Measurements from ENCODE around the gene SPRN.
"Not testable (repeated sequence)": the region's sequence is repeated elsewhere in the genome, so short reads cannot be mapped to it uniquely, and the experiment has no call there.

SPRN gene, protein sequence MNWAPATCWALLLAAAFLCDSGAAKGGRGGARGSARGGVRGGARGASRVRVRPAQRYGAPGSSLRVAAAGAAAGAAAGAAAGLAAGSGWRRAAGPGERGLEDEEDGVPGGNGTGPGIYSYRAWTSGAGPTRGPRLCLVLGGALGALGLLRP

DNA sequence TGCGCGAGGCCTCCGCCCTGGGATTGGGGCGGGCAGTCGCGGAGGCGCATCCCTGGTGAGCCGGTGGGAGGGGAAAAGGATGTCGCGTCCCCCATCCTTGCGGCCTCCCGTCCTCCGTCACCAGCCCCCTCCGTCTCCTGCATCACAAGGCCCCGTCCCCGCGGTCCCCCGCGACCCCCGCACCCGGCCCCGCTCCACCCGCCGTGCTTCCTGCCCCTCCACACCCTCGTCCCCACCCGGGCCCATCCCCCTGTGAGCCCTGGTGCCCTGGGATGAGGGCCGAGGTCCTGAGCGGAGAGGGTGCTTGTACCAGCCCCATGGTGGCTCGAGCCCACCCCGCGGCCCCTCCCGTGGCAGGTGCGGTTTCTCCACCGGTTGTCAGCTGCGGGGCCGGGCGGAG, at the start of gene SPRN:
SPRN (minus strand) TSS at position 25 of the 400 bp plus-strand sequence. CDS start 944 bp downstream, outside the sequence.
- in situ Hi-C loops (cut with MboI; ENCODE audit: low sequenced_read_pairs): not testable (repeated sequence)

DNA sequence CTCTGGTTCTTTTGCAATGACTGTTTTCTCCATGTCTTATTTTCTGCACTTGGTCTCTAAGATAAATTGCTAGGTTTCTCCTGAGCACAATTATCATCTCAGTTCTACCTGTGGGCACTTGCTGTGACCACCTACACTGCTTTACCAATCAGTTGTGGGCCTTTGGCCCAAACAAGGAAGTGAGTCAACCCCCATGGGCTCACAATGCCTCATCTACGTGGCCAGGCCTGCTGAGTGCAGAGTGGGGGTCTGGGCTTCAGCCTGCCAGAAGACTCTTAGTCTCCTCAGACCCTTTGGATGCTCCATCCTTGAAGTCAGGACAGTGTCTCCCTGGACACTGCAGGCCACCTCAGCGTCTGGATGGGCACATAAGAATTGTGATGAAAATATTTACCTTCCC, 49.6 kb upstream of the SPRN start:
- in situ Hi-C loops (cut with MboI; ENCODE audit: low sequenced_read_pairs): no loop called here

GRCh38 chr10:133473270-133473669, 48.8 kb upstream of the SPRN start:
- in situ Hi-C loops (cut with MboI; ENCODE audit: low sequenced_read_pairs): no loop called here

- in situ Hi-C loops (cut with MboI; ENCODE audit: low sequenced_read_pairs): no loop called here
Observed at GRCh38 chr10:133471300-133472109, 47.1 kb upstream of the SPRN start.

GRCh38 chr10:133469205-133469604, 44.8 kb upstream of the SPRN start:
- in situ Hi-C loops (cut with MboI; ENCODE audit: low sequenced_read_pairs): not testable (repeated sequence)

- in situ Hi-C loops (cut with MboI; ENCODE audit: low sequenced_read_pairs): no loop called here
Observed at GRCh38 chr10:133467286-133467911, 43.0 kb upstream of the SPRN start.

DNA sequence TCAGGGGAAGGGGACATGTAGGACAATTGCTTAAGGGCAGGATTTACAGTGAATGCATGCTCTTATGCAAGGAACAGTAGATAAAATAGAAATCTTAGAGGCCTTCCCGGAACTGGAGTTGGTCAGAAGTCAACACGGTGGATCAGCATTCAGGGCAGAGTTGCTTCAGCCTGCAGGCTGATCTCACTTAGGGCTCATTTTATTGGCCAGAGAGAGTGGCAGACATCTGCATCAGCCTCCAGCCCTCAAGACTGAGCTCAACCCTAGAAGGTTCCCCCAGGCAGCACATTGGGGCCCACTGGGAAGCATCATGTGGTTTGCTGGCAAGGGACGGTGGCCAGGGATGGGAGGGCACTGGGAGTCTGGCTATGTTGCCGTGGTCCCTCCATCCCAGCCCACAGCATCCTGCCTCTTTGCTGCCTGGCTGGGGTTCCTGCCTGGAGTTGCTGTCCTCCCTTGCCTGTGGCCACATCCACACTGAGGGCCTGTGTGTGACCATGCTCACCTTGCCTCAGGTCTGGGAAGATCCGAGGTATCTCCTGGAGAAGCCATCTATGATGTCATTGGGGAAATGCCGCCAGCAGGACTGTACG, 42.4 kb upstream of the SPRN start:
- in situ Hi-C loops (cut with MboI; ENCODE audit: low sequenced_read_pairs): no loop called here

DNA sequence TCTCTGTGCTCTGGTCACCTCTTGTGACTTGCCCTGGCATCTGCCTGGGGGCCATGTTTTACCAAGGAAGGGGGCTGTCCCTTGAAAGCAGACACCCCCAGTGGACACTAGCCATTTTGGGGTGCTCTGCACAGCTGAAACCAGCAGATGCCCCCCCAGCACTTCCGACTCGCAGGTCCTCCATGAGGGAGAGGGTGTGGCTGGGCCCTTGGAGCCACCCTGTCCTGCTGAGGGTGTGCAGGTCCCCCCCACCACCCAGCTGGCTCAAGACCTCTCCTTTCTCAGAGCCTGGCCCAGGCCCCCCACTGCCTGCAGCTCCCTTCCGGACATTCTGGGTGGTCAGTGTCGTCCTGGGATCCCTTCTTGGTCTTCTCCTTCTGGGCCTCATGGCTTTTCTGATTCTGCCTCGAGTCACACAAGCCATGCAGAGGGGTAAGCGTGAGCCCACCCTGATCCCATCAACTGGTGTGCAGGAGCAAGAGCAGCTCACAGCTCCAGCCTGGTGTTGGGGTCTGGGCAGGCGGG, 41.6 kb upstream of the SPRN start:
- in situ Hi-C loops (cut with MboI; ENCODE audit: low sequenced_read_pairs): no loop called here

- in situ Hi-C loops (cut with MboI; ENCODE audit: low sequenced_read_pairs): no loop called here
Observed at GRCh38 chr10:133465191-133465949, 40.9 kb upstream of the SPRN start.

- in situ Hi-C loops (cut with MboI; ENCODE audit: low sequenced_read_pairs): no loop called here
Observed at GRCh38 chr10:133464582-133465031, 40.2 kb upstream of the SPRN start.

DNA sequence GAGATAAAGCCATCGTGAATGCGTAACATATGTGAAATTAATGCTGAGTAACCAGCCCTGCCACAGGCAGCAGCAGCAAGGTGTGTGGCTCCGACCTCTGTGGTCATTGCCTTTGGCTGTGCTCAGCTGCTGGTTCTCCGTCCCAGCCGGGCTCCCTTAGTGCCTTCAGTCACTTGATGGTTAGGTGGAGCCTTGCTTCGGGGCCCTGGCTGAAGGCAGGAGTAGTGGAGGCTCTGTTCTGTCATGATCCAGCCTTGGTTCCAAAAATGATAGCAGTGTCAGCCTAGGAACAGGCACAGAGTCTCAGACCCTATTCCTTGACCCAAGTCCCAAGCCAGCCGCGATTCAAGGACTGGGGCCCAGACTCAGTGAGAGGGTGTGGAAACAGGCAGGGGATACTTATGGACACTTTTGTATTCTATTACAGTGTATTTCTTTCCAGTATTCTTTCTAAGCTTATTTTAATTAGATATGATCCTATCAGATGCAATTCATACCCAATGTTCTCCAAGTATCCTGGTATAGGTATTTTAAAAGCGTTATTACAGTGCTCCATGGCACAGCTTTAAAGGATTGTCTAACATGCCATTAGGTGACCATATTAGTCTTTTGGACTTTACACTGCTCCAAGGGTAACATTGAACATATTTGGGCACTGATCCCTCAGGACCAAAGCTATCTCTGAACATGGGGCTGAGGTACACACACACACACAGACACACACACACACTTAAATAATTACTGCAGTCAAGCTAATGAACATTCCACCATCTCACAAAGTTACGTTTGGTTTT, 38.3 kb upstream of the SPRN start:
- in situ Hi-C loops (cut with MboI; ENCODE audit: low sequenced_read_pairs): no loop called here

- in situ Hi-C loops (cut with MboI; ENCODE audit: low sequenced_read_pairs): no loop called here
Observed at GRCh38 chr10:133461841-133462240, 37.4 kb upstream of the SPRN start.

GRCh38 chr10:133461027-133461426, 36.6 kb upstream of the SPRN start:
- in situ Hi-C loops (cut with MboI; ENCODE audit: low sequenced_read_pairs): no loop called here

DNA sequence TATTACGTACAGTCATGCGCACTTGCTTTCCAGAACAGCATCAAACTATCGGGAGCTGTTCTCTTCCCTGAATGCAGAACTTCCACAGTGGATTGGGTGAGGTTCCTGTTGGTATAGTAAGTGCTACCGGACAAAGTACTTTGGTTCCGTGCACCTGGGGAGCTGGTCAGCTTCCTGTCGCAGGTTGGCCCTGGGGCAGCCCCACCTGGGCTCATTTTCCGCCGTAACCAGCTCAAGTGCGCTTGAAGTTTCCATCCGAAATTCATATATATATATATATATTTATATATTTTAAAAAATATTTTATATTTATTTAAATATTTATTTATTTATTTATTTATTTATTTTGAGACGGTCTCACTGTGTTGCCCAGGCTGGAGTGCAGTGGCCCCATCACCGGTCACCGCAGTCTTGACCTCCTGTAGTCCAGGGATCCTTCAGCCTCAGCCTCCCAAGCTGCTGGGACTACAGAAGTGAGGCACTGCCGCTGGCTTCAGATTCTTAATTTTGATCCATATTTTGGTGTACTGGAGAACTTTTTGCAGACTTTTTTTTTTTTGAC, 35.9 kb upstream of the SPRN start:
- in situ Hi-C loops (cut with MboI; ENCODE audit: low sequenced_read_pairs): no loop called here

GRCh38 chr10:133459454-133460207, 35.2 kb upstream of the SPRN start:
- in situ Hi-C loops (cut with MboI; ENCODE audit: low sequenced_read_pairs): no loop called here

DNA sequence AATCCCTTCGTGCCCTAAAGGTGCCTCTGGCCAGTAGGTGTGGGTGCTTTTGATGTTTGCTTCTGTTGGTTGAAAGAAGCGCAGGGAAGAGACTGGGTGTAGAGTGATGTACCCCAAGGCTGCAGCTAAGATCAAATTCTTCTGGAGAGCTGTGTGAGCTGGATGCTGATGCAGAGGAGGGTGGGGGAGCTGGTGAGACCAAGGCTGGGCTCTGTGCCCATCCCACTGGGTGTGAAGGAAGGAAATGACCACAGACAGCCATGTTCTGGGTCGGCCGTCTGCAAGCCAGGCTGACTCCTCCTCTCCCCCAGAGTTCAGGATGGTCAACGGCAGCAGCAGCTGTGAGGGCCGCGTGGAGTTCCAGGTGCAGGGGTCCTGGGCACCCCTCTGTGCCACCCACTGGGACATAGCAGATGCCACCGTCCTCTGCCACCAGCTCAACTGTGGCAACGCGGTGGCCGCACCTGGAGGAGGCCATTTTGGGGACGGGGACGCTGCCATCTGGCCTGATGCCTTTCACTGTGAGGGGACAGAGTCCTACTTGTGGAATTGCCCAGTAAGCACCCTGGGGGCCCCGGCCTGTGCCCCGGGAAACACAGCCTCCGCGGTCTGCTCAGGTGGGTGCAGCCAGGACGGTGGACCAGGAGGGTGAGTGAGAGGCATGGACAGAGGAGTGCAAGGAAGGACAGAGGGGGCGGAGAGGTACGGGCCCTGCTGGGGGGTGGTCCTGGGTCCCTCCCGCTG, 34.5 kb upstream of the SPRN start:
- in situ Hi-C loops (cut with MboI; ENCODE audit: low sequenced_read_pairs): no loop called here

DNA sequence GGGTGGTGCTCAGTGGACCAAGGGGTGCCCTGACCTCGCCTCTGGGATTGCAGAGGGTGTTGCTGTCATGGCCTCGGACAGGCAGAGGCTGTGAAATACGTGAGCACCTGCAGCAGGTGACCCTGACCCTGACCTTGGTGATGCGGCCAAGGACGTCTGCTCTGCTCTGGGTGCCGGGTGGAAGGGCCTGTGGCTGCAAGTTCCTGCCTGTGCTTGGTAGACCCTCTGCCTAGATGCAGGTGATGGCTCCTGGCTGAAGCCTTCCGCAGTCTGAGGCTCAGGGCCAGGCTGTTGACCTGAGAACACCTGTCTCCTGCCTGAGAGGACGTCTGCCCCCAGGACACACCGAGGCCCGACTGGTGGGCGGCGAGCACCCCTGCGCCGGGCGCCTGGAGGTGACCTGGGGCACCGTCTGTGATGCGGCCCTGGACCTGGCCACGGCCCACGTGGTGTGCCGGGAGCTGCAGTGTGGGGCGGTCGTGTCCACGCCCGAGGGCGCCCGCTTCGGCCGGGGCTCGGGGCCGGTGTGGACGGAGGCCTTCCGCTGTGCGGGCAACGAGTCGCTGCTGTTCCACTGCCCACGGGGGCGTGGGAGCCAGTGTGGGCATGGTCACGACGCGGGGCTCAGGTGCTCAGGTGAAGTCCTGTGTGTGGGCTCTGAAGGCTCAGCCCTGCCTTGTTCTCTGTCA, 33.7 kb upstream of the SPRN start:
- in situ Hi-C loops (cut with MboI; ENCODE audit: low sequenced_read_pairs): no loop called here

Measured in HL-60/S4 treated with retinoic acid at 250 ng/mL for 4 days and 3 days (cell line).